ENCODE data around the gene GALNT2. TPM values are rescaled to one million over a fixed set of nuclear protein-coding genes. Genes with fewer than 3 reads are reported as not detected.

Gene GALNT2
- total RNA-seq (2013; cell fraction: nucleolus; rRNA removed) = 73.1 and 76.8 TPM in 2 replicates
- 12.6 and 14.0 TPM in 2 replicates for total RNA-seq (2014; rRNA removed)
- total RNA-seq (2014; rRNA removed; fragmentation: Illumina TruSeq; extraction: Trizol) = 11.8 and 13.2 TPM in 2 replicates
- total RNA-seq (2021) = 27.7 and 29.7 TPM in 2 replicates
- polyA plus RNA-seq (2011; ENCODE audit: low read depth) = 13.3 TPM
- 19.3 and 21.3 TPM in 2 replicates for polyA plus RNA-seq (2011; rRNA removed)
- 30.2 and 30.3 TPM in 2 replicates for polyA plus RNA-seq (2011; cell fraction: cytosol; rRNA removed)
- polyA plus RNA-seq (2011; cell fraction: nucleus; rRNA removed) = 28.2 and 29.3 TPM in 2 replicates
- polyA plus RNA-seq (2012) = 26.0 and 28.9 TPM in 2 replicates
- polyA plus RNA-seq (2014; fragmentation: Illumina TruSeq; extraction: Trizol) = 7.2 and 12.8 TPM in 2 replicates
- 1 to 10 TPM in 1 of 2 experiments, under 1 TPM in 1; 0.52 to 1.2 TPM for polyA plus RNA-seq (2014; fragmentation: Nextera tagmentation; extraction: Ambion mirVana)
- 19.4 and 20.4 TPM in 2 replicates for polyA plus RNA-seq (2014; rRNA removed)
- 10 to 100 TPM; 22.6 to 23.5 TPM for polyA plus RNA-seq (2016; fragmentation: Nextera tagmentation; extraction: Ambion mirVana)
- polyA minus RNA-seq (2011; rRNA and poly(A)+ RNA removed) = 20.6 and 33.0 TPM in 2 replicates
- 10.5 and 11.9 TPM in 2 replicates for polyA minus RNA-seq (2011; cell fraction: cytosol; rRNA and poly(A)+ RNA removed)
- 16.3 and 27.4 TPM in 2 replicates for polyA minus RNA-seq (2011; cell fraction: nucleus; rRNA and poly(A)+ RNA removed)
- Bru-seq, nascent RNA = percentile 90 among the genes with signal in this experiment
- BruChase-seq, experiment 1, labeled RNA remaining after a 6-hour chase = percentile 89 among the genes with signal in this experiment
- BruChase-seq, experiment 2, labeled RNA remaining after a 2-hour chase = percentile 86 among the genes with signal in this experiment
- long read RNA-seq, experiment 1, full-length matches to known transcripts = 16 of 25 reads
- long read RNA-seq, experiment 1, partial matches to known transcripts = 2 of 25 reads
- long read RNA-seq, experiment 1, other reads (novel, unspliced or antisense) = 7 of 25 reads
- long read RNA-seq, experiment 2, full-length matches to known transcripts = 1 of 8 reads
- long read RNA-seq, experiment 2, partial matches to known transcripts = 1 of 8 reads
- long read RNA-seq, experiment 2, other reads (novel, unspliced or antisense) = 6 of 8 reads

- Histone ChIP-seq H3K27me3 (replicated peaks in 1 of 2; ENCODE audit: control insufficient read depth in 2 of 2, insufficient read depth in 2 of 2, low read length in 1 of 2) (no peaks in the 10 kb centered on the region), H3K79me2 (ENCODE audit: control insufficient read depth, insufficient read depth, low read length) (peaks cover 40% of the 10 kb centered on the region), H3K9ac (ENCODE audit: control insufficient read depth, insufficient read depth, low read length) (peak within 1 kb of the TSS; percentile 82), H3K4me1 (ENCODE audit: control insufficient read depth, insufficient read depth, low read length) (no peaks in the 10 kb centered on the region; the same call in 1 of the 2 replicates), H3K4me2 (ENCODE audit: control insufficient read depth, insufficient read depth) (peak within 1 kb of the TSS; percentile 81), H3K4me3 (peak within 1 kb of the TSS; percentile 96), H3K27ac (ENCODE audit: control insufficient read depth, insufficient read depth) (peak within 1 kb of the TSS; percentile 77), H3K9me3 (replicated peaks; ENCODE audit: control insufficient read depth, insufficient read depth, low read length) (no peaks in the 10 kb centered on the region; the same call in none of the 3 replicates), H2AFZ (ENCODE audit: control insufficient read depth, low read depth, low read length) (peak within 1 kb of the TSS; percentile 86), H3K36me3 (ENCODE audit: control insufficient read depth in 2 of 2, insufficient read depth in 2 of 2, low read length in 1 of 2) (no peaks in the 10 kb centered on the region), H4K20me1 (ENCODE audit: control insufficient read depth, insufficient read depth) (peaks cover 3% of the 10 kb centered on the region; the same call in 1 of the 2 replicates)
- FAIRE-seq (peak; percentile 92), ATAC-seq (peak; percentile 83), DNase-seq (ENCODE audit: low read depth, low spot score) (peak; percentile 48)
- CTCF ChIA-PET = interaction anchor here (0.5 to 1.9 kb wide), 8 partner anchors 10 to 350 kb away, joined by 3 to 10 read pairs (median 4); no protein-coding TSS in a partner anchor
- BruUV-seq (replicated peaks) = no TSS peak
- in situ Hi-C loops (cut with MboI) = no loop called here
- intact Hi-C loops (cut with micrococcal nuclease; ENCODE audit: unreplicated experiment) = loop anchor here (1.0 to 5.0 kb wide), 4 partner anchors 57 to 404 kb away; no protein-coding TSS in a partner anchor
- RAD21 ChIA-PET (ENCODE audit: unreplicated experiment) = interaction anchor here (1.1 to 2.0 kb wide), 6 partner anchors 38 to 239 kb away, joined by 3 to 11 read pairs (median 6); no protein-coding TSS in a partner anchor
- POLR2A ChIA-PET = interaction anchor here (1.0 to 1.6 kb wide), 4 partner anchors 57 to 211 kb away, joined by 3 to 6 read pairs (median 3); no protein-coding TSS in a partner anchor
- WGBS (ENCODE audit: insufficient coverage, insufficient replicate concordance, low lambda C conversion rate, missing lambda C conversion rate) = 1% methylated on average over 35 of the region's 104 CpGs
- SMC1A ChIA-PET (ENCODE audit: uncharacterized antibody, unreplicated experiment) = interaction anchor here (1.2 to 1.5 kb wide), 4 partner anchors 12 to 56 kb away, joined by 4 to 6 read pairs (median 6); no protein-coding TSS in a partner anchor
- TF ChIP-seq RCOR1 (conservative IDR thresholded peaks at IDR 0.05; ENCODE audit: low read depth, low read length) (no peak), RAD51 (IDR thresholded peaks at IDR 0.05) (peak; percentile 72), NRF1 (conservative IDR thresholded peaks at IDR 0.05; ENCODE audit: low read depth, low read length) (no peak), POLR2AphosphoS2 (IDR thresholded peaks at IDR 0.05; ENCODE audit: low read depth, low read length) (no peak), IKZF2 (IDR thresholded peaks at IDR 0.05) (peak; percentile 25 to 60; a peak in 3 of 4 replicates), SPI1 (IDR thresholded peaks at IDR 0.05; ENCODE audit: borderline replicate concordance, insufficient read depth, low read depth, low read length) (peak; percentile 10; the same call in 1 of the 2 replicates), BACH1 (IDR thresholded peaks at IDR 0.05; ENCODE audit: borderline replicate concordance) (peak; percentile 49; the same call in 1 of the 2 replicates), CHD1 (IDR thresholded peaks at IDR 0.05; ENCODE audit: low read depth, low read length) (no peak), SMAD1 (IDR thresholded peaks at IDR 0.05; ENCODE audit: low read depth, partially characterized antibody) (no peak), DPF2 (IDR thresholded peaks at IDR 0.05) (peak; percentile 70), BHLHE40 (IDR thresholded peaks at IDR 0.05; ENCODE audit: borderline replicate concordance in 1 of 2, low read depth in 2 of 2, low read length in 1 of 2) (peak; percentile 85 to 91), ZNF217 (IDR thresholded peaks at IDR 0.05) (0 out of 2 replicates have a peak, but pooled peaks have one; percentile 28), NR2C1 (IDR thresholded peaks at IDR 0.05) (peak; percentile 96), SREBF2 (IDR thresholded peaks at IDR 0.05; ENCODE audit: low read length) (no peak), CTCF (IDR thresholded peaks at IDR 0.05 in 2 of 3, conservative IDR thresholded peaks at IDR 0.05 in 1 of 3; ENCODE audit: control insufficient read depth in 2 of 3, extremely low read depth in 1 of 3, insufficient read depth in 1 of 3, low read depth in 3 of 3, low read length in 3 of 3) (no peak)
Measured at GRCh38 chr1:230066466-230067404, at the start of gene GALNT2. TSS of gene GALNT2 (plus strand) at chr1:230067238. CDS start at chr1:230067281, 43 bp downstream.
